Anterior cingulate cortex (tissue), 58 donors: ENCODE results near the gene EIF3B.
A peak's percentile ranks its signal among the peaks of the same experiment; 100 is the strongest.
"Not testable (repeated sequence)": the region's sequence is repeated elsewhere in the genome, so short reads cannot be mapped to it uniquely, and the experiment has no call there.

Source experiments
- DNase-seq, 58 donors: peaks; one replicate each; lab custom pipeline; 2025; lab: John Stamatoyannopoulos, UW

The EIF3B gene

DNA sequence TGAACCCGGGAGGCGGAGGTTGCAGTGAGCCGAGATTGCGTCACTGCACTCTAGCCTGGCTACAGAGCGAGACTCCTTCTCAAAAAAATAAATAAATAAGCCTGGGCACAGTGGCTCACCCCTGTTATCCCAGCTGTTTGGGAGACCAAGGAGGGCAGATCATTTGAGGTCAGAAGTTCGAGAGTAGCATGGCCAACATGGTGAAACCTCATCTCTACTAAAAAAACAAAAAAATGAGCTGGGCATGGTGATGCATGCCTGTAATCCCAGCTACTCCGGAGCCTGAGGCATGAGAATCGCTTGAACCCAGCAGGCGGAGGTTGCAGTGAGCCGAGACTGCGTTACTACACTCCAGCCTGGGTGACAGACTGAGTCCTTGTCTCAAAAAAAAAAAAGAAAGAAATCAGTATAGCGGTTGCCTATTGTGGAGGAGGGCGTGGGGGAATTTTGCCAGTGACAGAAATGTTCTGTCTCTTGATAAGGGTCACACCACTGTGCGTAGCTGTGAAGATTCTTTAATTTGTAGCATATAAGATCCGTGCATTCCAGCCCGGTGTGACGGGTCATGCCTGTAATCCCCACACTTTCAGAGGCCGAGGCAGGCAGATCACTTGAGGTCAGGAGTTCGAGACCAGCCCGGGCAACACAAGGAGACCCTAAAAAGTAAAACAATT lies 17.9 kb upstream of the EIF3B start:
- no peak for DNase-seq

GRCh38 chr7:2347351-2348063 lies 7.1 kb upstream of the EIF3B start:
- not testable (repeated sequence) for DNase-seq

DNA sequence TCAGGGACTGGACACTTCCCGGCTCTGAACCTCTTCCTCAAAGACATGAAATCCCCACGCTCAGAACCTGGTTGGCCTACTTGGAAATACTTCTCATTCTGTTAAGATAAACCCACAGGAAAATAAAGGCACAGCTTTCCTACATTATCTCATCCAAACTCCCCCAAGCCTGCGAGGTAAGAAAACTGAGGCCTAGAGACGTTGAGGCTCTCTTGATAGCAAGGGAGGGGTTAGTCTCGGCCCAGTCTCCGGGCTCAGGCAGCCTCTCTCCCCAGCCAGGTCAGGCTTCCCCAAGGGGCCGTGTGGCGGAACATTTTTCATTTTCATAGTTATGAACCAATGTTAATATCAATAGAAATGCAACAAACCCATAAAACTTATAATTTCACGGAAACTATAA lies 4.6 kb upstream of the EIF3B start:
- DNase-seq: no peak

- no peak for DNase-seq
Measured at GRCh38 chr7:2350861-2351260, 3.8 kb upstream of the EIF3B start.

DNA sequence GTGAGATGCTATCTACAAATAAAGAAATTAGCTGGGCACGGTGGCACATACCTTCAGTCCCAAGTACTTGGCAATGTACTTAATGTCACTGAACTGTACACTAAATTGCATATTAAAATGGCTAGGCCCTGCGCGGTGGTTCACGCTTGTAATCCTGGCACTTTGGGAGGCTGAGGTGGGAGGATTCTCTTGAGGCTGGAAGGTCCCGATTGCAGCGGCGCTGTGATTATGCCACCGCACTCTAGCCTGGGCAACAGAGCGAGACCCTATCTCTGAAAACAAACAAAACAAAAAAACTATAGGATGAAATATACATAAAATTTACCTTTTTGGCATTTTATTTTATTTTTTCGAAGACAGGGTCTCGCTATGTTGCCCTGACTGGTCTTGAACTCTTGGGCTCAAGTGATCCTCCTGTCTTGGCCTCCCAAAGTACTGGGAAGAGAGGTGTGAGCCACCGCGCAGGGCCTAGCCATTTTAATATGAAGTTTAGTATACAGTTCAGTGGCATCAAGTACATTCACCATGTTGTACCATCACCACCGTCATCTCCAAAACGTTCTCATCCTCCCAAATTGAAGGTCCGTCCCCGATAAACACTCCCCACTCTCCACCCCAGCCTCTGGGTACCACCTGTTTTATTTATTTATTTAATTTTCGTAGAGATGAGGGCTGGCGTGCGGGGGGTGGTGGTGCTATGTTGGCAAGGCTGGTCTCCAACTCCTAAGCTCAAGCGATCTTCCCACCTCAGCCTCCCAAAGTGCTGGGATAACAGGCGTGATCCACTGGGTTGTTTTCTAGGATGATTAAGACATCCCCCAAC lies 1.3 kb upstream of the EIF3B start:
- DNase-seq: peak in 1 of 58 donors; percentile 6

DNA sequence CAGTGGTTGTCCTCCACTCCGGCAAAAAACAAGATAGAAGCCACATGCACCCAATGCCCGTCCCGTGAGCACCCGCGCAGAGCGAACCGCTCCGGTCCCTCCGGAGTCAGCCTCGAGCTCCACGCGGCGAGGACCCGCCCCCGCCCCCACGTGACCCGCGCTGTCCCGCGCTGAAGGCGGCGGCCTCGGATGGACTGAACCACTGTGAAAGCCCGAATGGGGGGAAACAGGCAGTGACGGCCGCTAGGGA lies 766 bp upstream of the EIF3B start:
- DNase-seq: peak in 50 of 58 donors; percentile 56 to 97 (median 88)

DNA sequence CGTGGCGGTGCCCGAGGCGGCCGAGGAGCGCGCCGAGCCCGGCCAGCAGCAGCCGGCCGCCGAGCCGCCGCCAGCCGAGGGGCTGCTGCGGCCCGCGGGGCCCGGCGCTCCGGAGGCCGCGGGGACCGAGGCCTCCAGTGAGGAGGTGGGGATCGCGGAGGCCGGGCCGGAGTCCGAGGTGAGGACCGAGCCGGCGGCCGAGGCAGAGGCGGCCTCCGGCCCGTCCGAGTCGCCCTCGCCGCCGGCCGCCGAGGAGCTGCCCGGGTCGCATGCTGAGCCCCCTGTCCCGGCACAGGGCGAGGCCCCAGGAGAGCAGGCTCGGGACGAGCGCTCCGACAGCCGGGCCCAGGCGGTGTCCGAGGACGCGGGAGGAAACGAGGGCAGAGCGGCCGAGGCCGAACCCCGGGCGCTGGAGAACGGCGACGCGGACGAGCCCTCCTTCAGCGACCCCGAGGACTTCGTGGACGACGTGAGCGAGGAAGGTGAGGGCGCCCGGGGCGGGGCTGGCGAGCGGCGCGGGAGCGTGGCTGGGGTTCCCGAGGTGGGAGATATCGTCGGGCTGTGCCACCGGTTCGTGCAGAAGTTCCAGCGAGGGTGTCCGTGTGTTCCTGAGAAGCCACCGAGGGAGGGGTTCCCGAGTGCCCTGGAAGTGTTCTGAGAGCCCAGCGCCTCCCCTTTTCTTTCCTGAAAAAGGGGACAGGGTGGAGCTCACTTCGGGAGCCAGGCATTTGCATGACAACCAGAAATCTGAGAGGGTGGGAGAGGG lies 495 bp downstream of the EIF3B start:
- peak in 3 of 58 donors; percentile 15 to 52 (median 27) for DNase-seq

GRCh38 chr7:2355705-2356008 lies 1.0 kb downstream of the EIF3B start:
- DNase-seq: no peak

GRCh38 chr7:2357165-2357564 lies 2.5 kb downstream of the EIF3B start:
- DNase-seq: no peak

DNA sequence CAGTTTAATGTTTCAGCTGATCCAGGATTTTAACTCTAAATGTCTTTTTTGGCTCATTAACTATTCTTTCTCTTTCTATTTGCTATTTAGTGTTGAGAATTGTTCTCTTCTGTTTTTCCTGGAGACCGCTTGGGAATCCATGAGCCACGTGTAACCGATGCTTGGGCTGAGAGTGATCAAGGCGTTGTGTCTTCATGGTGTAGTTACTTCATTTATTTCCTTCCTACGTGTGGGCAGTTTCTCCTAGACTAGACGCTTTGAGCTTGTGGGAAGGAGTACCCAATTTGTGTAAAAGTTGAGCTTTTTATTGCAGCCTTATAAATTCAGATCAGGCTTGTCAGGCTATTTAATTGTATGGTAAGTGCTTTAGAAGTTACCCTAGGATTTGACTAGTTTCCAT lies 2.9 kb downstream of the EIF3B start:
- no peak for DNase-seq

DNA sequence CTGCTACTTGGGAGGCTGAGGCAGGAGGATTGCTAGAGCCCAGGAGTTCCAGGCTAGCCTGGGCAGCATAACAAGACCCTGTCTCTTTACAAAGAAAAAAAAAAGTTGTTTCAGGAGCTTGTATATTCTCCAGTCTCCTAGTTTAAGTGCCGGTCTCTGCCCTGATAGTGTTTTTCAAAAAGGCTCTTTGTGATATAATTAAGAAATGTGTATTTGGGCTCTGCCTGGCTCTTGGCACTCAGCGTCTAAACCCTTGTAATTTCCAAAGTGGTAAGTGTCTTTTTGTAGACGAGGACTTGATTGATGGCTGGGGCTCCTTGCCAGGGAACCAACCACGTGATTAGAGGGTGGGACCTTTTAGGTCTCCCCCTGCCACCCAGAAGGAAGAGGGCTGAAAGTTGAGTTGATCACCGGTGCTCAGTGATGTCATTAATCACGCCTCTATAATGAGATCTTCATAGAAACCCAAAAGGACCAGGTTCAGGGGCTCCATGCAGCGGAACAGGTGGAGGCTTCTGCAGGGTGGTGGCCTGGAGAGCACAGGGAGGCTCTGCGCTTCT lies 4.4 kb downstream of the EIF3B start:
- DNase-seq: no peak

- no peak for DNase-seq
Measured at GRCh38 chr7:2359610-2360009, 5.0 kb downstream of the EIF3B start.

- DNase-seq: no peak
Measured at GRCh38 chr7:2360796-2361195, 6.2 kb downstream of the EIF3B start.

- no peak for DNase-seq
Measured at GRCh38 chr7:2362385-2363088, 7.9 kb downstream of the EIF3B start.

DNA sequence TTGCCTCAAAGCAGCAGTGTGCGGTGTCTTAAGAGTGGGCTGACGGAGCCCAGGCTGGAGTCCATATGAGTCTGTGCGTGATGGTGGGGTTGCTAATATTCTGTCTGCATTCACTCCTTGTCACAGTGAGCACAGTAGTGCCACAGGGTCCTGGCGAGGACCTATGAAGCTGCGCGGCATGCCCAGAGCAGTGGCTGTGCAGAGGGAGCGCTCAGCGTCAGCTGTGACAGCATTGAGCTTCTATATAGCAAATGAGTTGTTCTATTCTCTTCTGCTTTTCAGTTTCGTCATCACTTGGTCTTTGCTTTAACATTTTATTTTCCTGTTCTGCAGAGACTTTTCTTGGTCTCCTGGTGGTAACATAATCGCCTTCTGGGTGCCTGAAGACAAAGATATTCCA lies 14.5 kb downstream of the EIF3B start:
- DNase-seq: no peak

- no peak for DNase-seq
Measured at GRCh38 chr7:2371329-2371728, 16.7 kb downstream of the EIF3B start.

DNA sequence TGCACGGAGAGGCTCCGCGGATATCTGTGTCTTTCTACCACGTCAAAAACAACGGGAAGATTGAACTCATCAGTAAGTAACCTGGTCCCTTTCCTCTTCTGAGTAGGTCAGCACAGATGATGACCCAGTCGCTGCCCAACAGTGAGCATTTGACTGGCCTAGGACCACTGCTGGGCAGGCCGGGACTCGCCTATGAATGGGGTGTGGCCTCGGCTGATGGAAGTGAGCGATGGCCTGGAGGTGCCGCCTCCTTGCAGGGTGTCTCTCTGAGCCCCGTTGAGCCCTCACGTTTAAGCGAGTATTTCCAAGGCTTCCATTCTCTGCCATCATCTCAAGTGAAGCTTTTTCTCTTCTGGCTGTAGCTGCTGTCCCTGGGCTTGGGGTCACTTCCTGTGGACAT lies 18.1 kb downstream of the EIF3B start:
- DNase-seq: no peak

DNA sequence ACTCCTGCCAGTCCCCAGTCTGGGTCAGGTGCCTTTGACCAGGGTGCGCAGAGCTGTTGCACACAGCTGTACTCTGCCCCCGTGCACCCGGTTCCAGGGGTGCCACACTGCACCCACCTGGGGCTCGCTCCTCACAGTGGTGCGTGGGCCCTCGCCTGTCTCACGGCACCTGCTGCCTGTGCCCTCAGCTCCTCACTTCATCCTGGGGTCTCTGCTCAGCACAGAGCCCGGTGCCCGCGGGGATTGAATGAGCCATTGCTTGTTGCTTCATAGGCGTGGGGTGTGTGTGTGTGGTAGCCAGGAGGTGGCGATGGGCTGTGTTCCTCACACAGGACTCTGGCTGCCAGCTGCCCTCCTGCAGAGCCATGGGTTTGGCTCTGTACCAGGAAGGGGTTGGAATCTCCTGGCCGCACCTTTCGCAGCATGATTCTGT lies 18.5 kb downstream of the EIF3B start:
- no peak for DNase-seq

DNA sequence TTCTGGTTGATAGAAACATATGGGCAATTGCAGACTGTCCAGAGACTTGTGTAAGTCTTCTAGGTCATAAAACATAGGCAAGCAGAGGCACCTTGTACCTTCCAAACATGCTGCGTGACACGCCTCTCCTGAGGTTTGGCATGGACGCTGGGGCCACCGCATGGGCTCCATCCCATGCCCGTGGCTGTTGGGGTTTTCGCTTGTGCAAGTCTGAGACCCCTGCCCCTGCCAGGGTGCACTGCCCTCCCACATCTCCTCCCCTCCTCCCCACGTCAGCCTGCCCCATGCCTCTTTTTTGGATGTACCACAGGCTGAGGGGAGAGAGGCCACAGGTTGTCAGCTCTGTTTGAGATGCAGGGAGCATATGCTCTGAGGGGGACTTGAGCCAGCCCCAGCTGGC lies 19.0 kb downstream of the EIF3B start:
- no peak for DNase-seq

DNA sequence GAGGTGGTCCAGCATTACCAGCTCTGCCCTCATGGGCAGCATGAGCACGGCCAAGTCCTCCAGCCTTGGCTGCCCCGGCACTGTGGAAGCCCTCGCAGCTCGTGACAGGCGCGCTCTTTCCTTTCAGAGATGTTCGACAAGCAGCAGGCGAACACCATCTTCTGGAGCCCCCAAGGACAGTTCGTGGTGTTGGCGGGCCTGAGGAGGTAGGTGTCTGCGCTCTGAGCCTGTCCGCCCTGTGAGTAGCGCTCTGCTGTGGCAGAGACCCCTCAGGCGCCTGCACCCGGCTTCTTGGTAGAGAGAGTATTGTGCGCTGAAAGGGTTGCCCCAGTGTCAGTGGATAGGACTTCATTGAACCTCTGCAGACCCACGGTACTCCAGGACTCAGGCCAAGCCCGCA lies 19.8 kb downstream of the EIF3B start:
- no peak for DNase-seq
